ENCODE results near the gene TJP3. TPM values are rescaled to one million over a fixed set of nuclear protein-coding genes. Genes with fewer than 3 reads are reported as not detected.

TJP3 gene
- total and polyA plus RNA-seq, 10 of the 15 experiments (the other 5 are each of a cell fraction or from before 2014, with no cell fraction given) = 0.04 to 1.2 (median 0.29) TPM; not detected in 6

GRCh38 chr19:3781603-3782002 lies 73.4 kb downstream of the TJP3 start:
- BruUV-seq (replicated peaks) = no TSS peak
- H4K20me1 ChIP-seq (ENCODE audit: control insufficient read depth, insufficient read depth) = no peaks in the 10 kb centered on the region
- no peak overlapping the region for H3K9ac ChIP-seq (ENCODE audit: control insufficient read depth, insufficient read depth, low read length)
- no peaks in the 10 kb centered on the region for H3K4me1 ChIP-seq (ENCODE audit: control insufficient read depth, insufficient read depth, low read length)
- intact Hi-C loops (cut with micrococcal nuclease; ENCODE audit: unreplicated experiment) = no loop called here
- H3K9me3 ChIP-seq (replicated peaks; ENCODE audit: control insufficient read depth, insufficient read depth, low read length) = no peaks in the 10 kb centered on the region; the same call in 2 of the 3 replicates
- DNase-seq (ENCODE audit: low read depth, low spot score) = no peak
- H3K79me2 ChIP-seq (ENCODE audit: control insufficient read depth, insufficient read depth, low read length) = no peaks in the 10 kb centered on the region
- FAIRE-seq = no peak
- ChIA-PET CTCF (no interaction called here), POLR2A (no interaction called here), RAD21 (ENCODE audit: unreplicated experiment) (no interaction called here), SMC1A (ENCODE audit: uncharacterized antibody, unreplicated experiment) (no interaction called here)
- in situ Hi-C loops (cut with MboI) = no loop called here
- no peak overlapping the region for H3K4me3 ChIP-seq
- WGBS (ENCODE audit: insufficient coverage, insufficient replicate concordance, low lambda C conversion rate, missing lambda C conversion rate) = 68% methylated on average over 2 of the region's 2 CpGs
- H2AFZ ChIP-seq (ENCODE audit: control insufficient read depth, low read depth, low read length) = no peak overlapping the region
- TF ChIP-seq RCOR1 (conservative IDR thresholded peaks at IDR 0.05; ENCODE audit: low read depth, low read length) (no peak), SMAD5 (IDR thresholded peaks at IDR 0.05; ENCODE audit: low read depth) (no peak), ZBTB4 (CRISPR knock-in tag; IDR thresholded peaks at IDR 0.05) (no peak), SREBF1 (IDR thresholded peaks at IDR 0.05; ENCODE audit: low read length) (no peak), MTA3 (IDR thresholded peaks at IDR 0.05; ENCODE audit: borderline replicate concordance, low read length) (no peak), ZNF207 (IDR thresholded peaks at IDR 0.05; ENCODE audit: borderline replicate concordance) (no peak)
- no peak overlapping the region for H3K27ac ChIP-seq (ENCODE audit: control insufficient read depth, insufficient read depth)
- no peaks in the 10 kb centered on the region; a peak in 1 of 4 replicates for H3K36me3 ChIP-seq (ENCODE audit: control insufficient read depth in 2 of 2, insufficient read depth in 2 of 2, low read length in 1 of 2)
- no peaks in the 10 kb centered on the region; a peak in 1 of 4 replicates for H3K27me3 ChIP-seq (replicated peaks in 1 of 2; ENCODE audit: control insufficient read depth in 2 of 2, insufficient read depth in 2 of 2, low read length in 1 of 2)
- ATAC-seq = no peak
- H3K4me2 ChIP-seq (ENCODE audit: control insufficient read depth, insufficient read depth) = no peak overlapping the region

Measured in GM12878 (cell line).